Right lobe of liver (tissue), 6 donors: ENCODE measurements around the gene GPR35. TPM values are rescaled to one million over a fixed set of nuclear protein-coding genes. Genes with fewer than 3 reads are reported as not detected.
A peak's percentile ranks its signal among the peaks of the same experiment; 100 is the strongest.
"Not testable (repeated sequence)": the region's sequence is repeated elsewhere in the genome, so short reads cannot be mapped to it uniquely, and the experiment has no call there.

Source experiments
- ATAC-seq, 4 donors: fragments of 200-7000 bp; cut with Tn5 transposase; one replicate each; pipeline ENCODE4 v1.9.1; 2020; ENCODE audit warnings: mild to moderate bottlenecking in 4 of 4, moderate library complexity in 4 of 4
- DNase-seq, 3 donors: peaks; one replicate each; pipeline ENCODE4 v3.0.0-alpha.2; 2020
- H3K27ac ChIP-seq, 3 donors: fragments of 200-600 bp; one replicate each; pipeline ENCODE4 v1.8.0; 2022
- H3K27me3 ChIP-seq, 2 donors: fragments of 200-600 bp; one replicate each; pipeline ENCODE4 v1.8.0; 2022
- H3K36me3 ChIP-seq, 4 donors: fragments of 200-600 bp; sonication (generic) in 1 of 4; one replicate each; pipeline versions ENCODE4 v1.5.1 to v1.8.0; 2017 to 2022; ENCODE audit warnings: control low read depth in 1 of 4
- H3K4me1 ChIP-seq, 4 donors: fragments of 200-600 bp; sonication (generic) in 1 of 4; one replicate each; pipeline versions ENCODE4 v1.5.1 to v1.8.0; 2017 to 2022; ENCODE audit warnings: control low read depth in 1 of 4
- H3K4me3 ChIP-seq, 3 donors: fragments of 200-600 bp; one replicate each; pipeline ENCODE4 v1.8.0; 2022
- H3K9me3 ChIP-seq, 4 donors: fragments of 200-600 bp; sonication (generic) in 1 of 4; one replicate each; pipeline versions ENCODE4 v1.5.1 to v1.8.0; 2017 to 2022; ENCODE audit warnings: control low read depth in 1 of 4
- POLR2A ChIP-seq: fragments of 450-650 bp; IDR thresholded peaks from one replicate; pipeline ENCODE4 v1.6.1; 2017; ENCODE audit warnings: antibody characterized with exemption, mild to moderate bottlenecking
- WGBS: methylation state at CpG from one replicate; pipeline ENCODE4 v1.1.6; 2018; ENCODE audit warnings: low coverage, low lambda C conversion rate; ENCODE audit not compliant: insufficient coverage; ENCODE audit errors: missing lambda C conversion rate; 5-methylcytosine and 5-hydroxymethylcytosine counted together
- intact Hi-C, 2 donors: fragments of 100-400 bp; cut with DNase I; formaldehyde crosslinking; loops; one replicate each; pipeline versions ENCODE4 v1.11.2 to v1.14.1; 2022
- total RNA-seq, 6 experiments: library from RNA; depleted of rRNA in 2 of 6; stranded (reverse); fragments of >200 nt in 2 of 6; fragmentation: NEBNext Ultra II Directional in 3 of 6; extraction: Animal tissue kit (Norgen Biotek cat#: 25700) in 3 of 6; gene quantifications; one replicate each; pipeline versions ENCODE4 v1.1.0 to v1.2.4, GENCODE V29; 2016 to 2023
- TF ChIP-seq, protein P1 (sequence below), 4 donors: fragments of 200-600 bp in 3 of 4; fragments of 450-650 bp in 1 of 4; IDR thresholded peaks; one replicate each; pipeline versions ENCODE4 v1.5.1 to v1.8.0; 2016 to 2022; ENCODE audit warnings: antibody characterized with exemption in 4 of 4, mild to moderate bottlenecking in 2 of 4
- donor health status: DM: no; HTN: yes; CAD: no.
- donor health status: DM: no; HTN: no; CAD: no.
- donor health status: DM: no; HTN: no; CAD: no.
- donor health status: DM: no; HTN: yes; CAD: no.
- donor health status: DM: no; HTN: yes; CAD: no.

The GPR35 gene
- total RNA-seq, 6 experiments from 2014 or later = 0.11 to 1.2 (median 0.72) TPM

DNA sequence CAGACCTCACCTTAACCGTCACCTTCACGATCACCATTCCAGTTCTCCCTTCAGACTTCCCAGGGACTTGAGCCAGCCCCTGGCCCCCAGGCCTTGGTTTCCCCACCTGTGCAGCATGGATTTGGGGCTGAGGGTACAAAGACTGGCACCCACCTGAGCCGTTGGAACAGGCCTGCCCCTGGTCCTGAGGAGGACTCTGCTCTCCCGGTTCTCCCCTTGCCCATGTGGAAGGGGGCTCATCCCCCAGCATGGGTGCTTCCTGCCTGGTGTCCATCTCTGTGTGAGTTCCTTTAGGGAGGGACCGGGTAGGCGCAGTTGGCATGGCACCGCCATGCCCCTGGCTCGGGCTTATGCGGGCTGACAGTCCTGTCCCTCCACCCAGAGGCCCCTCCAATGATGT lies 10.9 kb upstream of the GPR35 start:
- DNase-seq (peak in 2 of 3 donors; percentile 14 to 35), ATAC-seq (peak in 1 of 4 donors; percentile 22)
- Histone ChIP-seq H3K27ac (no peak overlapping the region), H3K9me3 (no peaks in the 10 kb centered on the region), H3K4me1 (no peaks in the 10 kb centered on the region), H3K4me3 (no peak overlapping the region), H3K27me3 (no peaks in the 10 kb centered on the region), H3K36me3 (no peaks in the 10 kb centered on the region)
- TF ChIP-seq POLR2A = no peak
- TF ChIP-seq, protein P1, sequence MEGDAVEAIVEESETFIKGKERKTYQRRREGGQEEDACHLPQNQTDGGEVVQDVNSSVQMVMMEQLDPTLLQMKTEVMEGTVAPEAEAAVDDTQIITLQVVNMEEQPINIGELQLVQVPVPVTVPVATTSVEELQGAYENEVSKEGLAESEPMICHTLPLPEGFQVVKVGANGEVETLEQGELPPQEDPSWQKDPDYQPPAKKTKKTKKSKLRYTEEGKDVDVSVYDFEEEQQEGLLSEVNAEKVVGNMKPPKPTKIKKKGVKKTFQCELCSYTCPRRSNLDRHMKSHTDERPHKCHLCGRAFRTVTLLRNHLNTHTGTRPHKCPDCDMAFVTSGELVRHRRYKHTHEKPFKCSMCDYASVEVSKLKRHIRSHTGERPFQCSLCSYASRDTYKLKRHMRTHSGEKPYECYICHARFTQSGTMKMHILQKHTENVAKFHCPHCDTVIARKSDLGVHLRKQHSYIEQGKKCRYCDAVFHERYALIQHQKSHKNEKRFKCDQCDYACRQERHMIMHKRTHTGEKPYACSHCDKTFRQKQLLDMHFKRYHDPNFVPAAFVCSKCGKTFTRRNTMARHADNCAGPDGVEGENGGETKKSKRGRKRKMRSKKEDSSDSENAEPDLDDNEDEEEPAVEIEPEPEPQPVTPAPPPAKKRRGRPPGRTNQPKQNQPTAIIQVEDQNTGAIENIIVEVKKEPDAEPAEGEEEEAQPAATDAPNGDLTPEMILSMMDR (IDR thresholded peaks at IDR 0.05) = no peak
- WGBS = 91% methylated on average over 2 of the region's 9 CpGs
- intact Hi-C loops = no loop called here

DNA sequence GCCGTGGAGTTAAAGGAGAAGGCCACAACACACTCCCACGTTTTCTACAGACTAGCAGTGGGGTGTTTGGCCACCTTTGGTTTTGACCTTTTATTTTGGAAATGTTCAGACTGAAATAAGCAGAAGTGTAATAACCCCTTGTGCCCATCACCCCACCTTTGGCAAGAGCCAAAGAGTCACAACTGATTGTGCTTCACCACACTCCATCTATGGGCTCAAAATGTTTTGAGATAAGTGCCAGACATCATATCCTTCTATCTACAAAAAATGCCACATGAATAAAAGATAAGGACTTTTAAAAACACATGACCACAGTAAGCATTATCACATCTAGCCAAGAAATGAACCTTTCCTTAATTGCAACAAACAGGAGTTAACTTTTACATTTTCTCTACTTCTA lies 9.9 kb upstream of the GPR35 start:
- H3K36me3 ChIP-seq = no peaks in the 10 kb centered on the region
- H3K4me1 ChIP-seq = no peaks in the 10 kb centered on the region
- ATAC-seq = no peak
- DNase-seq = no peak
- no peaks in the 10 kb centered on the region for H3K27me3 ChIP-seq
- TF ChIP-seq POLR2A = no peak
- TF ChIP-seq, protein P1 (IDR thresholded peaks at IDR 0.05) = no peak
- WGBS = 86% methylated on average over 2 of the region's 2 CpGs
- no peak overlapping the region for H3K27ac ChIP-seq
- H3K9me3 ChIP-seq = no peaks in the 10 kb centered on the region
- intact Hi-C loops = no loop called here
- no peak overlapping the region for H3K4me3 ChIP-seq

DNA sequence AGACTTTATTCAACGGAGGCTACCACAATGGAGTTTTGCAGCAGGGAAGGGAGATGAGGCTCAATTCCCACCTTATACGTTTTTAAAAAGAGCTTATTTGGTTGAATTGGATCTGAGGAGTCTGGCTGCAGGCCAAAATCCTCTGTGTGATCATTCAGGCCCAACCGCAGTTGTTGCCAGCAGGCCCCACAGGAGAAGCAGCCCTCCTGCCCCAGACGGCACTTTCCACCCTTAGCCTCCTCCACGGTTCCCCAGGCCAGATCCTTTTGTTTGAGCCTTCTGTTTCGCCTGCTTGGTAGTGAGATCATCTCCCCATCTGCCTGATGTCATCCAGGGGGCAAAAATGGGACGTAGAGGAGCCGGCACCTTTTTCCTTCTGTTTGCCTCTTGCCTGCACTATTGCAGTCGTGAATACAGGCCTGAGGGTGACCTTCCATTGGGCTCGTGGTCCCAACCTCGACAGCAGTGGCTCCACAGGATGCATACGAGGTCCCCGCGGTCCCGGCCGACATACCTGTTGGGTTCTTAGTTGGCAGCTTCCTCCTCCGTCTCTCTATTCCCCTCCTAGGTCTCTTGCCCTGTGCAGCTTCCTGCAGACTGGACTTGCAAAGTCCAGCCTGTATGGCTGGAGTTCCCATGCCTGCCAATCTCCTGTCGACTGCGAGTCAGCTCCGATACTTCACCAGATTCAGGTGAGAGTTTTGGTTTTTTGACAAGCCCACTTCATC lies 9.3 kb upstream of the GPR35 start:
- Histone ChIP-seq H3K4me3 (no peak overlapping the region), H3K27me3 (no peaks in the 10 kb centered on the region), H3K36me3 (no peaks in the 10 kb centered on the region), H3K27ac (no peak overlapping the region), H3K9me3 (no peaks in the 10 kb centered on the region), H3K4me1 (no peaks in the 10 kb centered on the region)
- TF ChIP-seq, protein P1 (IDR thresholded peaks at IDR 0.05) = no peak
- no peak for TF ChIP-seq POLR2A
- intact Hi-C loops = no loop called here
- ATAC-seq = no peak
- DNase-seq = peak; percentile 15 to 41 (median 37)
- WGBS = 79% methylated on average over 8 of the region's 20 CpGs

DNA sequence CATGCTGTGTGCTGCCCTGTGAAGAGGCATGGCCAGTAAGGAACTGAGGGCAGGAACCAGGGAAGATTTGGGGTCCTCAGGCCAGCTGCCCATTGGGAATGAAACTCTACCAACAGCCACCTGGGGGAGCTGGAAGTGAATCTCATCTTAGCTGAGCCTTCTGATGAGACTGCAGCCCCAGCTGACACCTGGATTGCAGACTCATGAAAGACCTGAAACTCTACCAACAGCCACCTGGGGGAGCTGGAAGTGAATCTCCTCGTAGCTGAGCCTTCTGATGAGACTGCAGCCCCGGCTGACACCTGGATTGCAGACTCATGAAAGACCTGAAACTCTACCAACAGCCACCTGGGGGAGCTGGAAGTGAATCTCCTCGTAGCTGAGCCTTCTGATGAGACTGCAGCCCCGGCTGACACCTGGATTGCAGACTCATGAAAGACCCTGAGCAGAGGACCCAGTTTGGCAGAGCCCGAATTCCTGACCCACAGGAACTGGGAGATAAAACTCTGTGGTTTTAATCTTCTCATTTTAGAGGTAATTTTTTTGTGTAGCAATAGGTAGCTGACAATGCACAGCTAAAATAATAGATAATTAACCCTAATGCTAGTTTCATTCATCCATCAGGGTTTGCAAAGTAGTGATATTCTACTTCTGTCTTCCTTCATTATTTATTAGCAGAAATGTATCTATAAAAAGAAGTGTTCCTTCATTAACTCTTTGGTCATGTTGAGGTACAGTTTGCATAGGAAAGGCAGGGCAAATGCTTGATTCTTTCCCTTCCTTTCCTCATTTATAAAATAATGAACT lies 8.2 kb upstream of the GPR35 start:
- H3K4me1 ChIP-seq, DNase-seq, H3K27ac ChIP-seq, H3K4me3 ChIP-seq, ATAC-seq, H3K9me3 ChIP-seq, intact Hi-C loops, H3K27me3 ChIP-seq, H3K36me3 ChIP-seq: not testable (repeated sequence)
- WGBS = 20% methylated on average over 1 of the region's 5 CpGs

DNA sequence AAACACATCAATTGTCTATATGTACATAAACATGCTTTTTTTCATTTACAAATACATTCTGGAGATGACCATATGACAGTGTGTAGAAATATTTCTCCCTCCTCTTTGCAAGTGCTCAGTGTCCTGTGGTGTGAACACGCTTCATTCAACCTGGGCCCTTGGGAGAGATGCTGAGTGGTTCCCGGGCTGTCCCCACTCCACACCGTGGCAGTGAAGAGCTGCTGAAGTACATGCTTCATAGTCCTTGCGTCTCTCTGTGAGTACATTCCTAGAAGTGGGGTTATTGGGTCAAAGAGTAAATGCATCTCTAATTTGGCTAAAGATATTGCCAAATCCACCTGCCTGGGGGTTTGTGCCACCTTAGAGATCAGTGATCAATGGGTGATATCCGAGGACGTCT lies 6.5 kb upstream of the GPR35 start:
- intact Hi-C loops = no loop called here
- Histone ChIP-seq H3K4me1 (no peaks in the 10 kb centered on the region), H3K9me3 (no peaks in the 10 kb centered on the region), H3K4me3 (no peak overlapping the region), H3K27ac (no peak overlapping the region), H3K27me3 (no peaks in the 10 kb centered on the region), H3K36me3 (no peaks in the 10 kb centered on the region)
- no peak for DNase-seq
- 78% methylated on average over 5 of the region's 6 CpGs for WGBS
- TF ChIP-seq, protein P1 (IDR thresholded peaks at IDR 0.05) = no peak
- TF ChIP-seq POLR2A = no peak
- ATAC-seq = no peak
